AG08396 (cell line): Measurements from ENCODE around the gene ACAP2.
A peak's percentile ranks its signal among the peaks of the same experiment; 100 is the strongest.

Experiments
- DNase-seq: peaks from one replicate; pipeline ENCODE4 v3.0.0; 2012; ENCODE audit warnings: low spot score, mixed read lengths

Gene ACAP2

DNA sequence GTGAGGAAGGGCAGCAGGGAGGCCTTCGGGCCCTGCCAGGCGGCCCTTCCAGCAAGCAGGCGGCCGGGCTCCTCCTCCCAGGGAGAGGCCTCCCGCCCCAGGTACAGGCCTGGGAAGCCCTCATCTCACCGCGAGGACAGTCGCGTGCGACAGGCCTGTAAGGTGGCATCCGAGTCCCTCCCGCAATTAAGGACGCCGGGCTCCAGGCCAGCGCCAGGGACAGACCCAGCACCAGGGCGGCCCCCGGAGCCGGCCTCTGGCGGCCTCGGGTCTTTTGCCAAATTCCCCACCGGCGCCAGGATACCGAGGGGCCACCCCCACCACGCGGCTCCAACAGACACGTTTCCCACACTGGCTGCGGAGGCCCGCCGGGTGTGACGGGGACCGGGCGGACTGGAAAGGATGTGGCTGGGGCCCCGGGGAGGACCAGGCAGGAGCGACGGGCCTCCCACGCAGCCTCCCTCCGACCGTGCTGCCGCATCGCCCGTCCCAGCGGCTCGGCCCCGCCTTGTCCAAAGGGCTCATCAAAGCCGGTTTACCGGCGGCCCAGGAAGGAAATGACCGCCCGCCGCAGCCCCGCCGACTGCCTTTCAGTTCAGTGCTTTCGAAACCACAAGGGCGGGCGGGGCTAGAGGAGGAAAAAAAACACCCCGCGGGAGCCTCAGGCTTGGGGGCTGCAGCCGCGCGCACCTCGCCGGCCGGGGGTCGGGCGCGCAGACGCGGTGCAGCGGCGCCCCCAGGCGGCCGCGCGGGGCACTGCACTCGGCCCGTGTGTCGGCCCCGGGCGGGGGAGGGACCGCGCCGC is 183.1 kb downstream of the ACAP2 start:
- peak; percentile 98 for DNase-seq

DNA sequence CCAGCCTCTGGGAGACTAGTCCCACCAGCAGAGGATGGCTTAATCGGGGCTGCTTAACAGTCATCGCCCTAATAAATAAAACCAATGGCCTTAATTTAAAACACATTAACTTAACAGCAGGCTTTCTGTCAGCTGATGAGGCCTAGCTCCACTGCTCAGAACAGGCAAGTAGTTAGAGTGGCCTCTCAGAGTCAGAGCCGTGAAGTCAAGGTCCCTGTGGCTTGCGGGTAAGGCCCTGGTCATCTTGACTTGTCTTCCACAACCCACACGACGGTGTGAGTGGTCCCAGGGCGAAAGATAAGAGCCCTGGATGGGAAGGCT is 183.7 kb downstream of the ACAP2 start:
- DNase-seq: peak; percentile 33

DNA sequence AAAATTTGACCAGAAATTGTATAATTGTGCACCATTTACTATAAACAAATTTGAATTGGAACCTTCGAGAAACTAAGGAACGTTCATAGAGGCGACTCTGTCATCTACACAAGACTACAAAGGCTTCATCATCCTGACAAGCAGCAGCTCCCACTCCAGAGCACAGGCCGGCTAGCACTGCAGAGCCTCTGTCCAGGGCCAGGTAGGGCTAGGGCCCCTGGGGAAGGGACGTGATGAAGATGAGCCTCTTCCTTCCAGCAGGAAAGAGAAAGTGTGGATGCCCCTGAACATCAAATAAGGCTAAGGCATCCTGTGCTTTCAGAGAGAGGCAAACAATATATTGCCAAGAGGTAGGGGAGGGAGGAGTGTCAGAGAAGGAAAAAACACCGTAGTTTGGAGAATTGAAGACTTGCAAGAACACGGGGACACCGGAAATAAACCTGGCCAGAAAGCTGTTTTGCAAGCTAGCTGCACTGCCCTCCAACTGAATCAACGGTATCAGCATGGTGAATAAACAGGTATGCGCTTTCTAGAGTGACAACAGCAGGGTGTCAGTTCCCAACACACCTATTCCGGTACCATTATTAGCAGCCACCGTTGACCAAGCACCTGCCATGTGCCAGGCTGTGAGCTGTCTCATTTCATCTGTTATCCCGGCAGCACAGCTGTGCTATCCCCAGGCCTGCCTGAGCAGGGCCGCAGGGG is 184.2 kb downstream of the ACAP2 start:
- no peak for DNase-seq

DNA sequence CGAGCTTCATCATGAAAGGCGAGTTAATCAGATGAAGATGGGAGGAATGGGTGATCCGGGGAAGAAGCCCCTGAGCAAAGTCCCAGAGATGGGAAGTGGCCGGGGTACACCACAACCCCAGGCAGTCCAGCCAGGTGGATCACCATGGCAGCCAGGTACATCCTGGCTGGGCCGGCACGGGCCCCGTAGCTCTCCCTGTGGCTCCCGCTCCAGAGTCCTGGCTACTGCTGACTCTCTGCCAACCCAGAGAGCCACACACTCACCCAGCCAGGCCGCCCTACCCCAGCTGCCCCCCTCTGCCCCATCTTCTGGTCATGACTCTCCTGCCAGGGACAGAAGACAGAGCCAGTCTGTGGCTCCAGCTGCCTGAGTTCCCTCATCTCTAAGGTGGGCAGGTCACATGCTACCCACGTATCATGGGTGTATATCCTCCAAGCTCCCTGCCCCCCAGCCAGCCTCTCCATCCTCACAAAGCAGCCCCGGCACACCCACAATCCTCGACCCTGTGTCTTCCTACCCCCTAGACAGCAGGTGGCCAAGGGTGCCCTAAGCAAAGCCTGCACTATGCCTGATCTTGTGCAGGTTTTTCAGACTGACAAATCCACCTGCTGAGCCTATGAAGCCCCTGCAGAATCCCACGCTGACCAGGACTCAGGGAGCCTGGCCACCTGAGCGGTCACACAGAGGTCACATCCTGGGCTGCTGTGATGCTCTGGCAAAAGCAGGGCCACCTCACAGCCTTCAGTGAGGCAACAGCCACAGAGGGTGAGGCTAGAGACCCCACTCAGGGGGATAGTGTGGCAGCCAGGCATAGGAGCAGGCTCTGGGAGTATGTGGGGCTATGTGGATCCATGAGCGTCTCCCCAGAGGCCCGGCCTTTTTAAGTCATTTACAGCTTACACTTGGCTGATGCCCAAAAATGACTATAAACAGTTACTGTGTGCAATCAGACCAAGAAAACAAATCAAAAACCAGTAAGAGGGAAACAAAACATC is 185.1 kb downstream of the ACAP2 start:
- no peak for DNase-seq

DNA sequence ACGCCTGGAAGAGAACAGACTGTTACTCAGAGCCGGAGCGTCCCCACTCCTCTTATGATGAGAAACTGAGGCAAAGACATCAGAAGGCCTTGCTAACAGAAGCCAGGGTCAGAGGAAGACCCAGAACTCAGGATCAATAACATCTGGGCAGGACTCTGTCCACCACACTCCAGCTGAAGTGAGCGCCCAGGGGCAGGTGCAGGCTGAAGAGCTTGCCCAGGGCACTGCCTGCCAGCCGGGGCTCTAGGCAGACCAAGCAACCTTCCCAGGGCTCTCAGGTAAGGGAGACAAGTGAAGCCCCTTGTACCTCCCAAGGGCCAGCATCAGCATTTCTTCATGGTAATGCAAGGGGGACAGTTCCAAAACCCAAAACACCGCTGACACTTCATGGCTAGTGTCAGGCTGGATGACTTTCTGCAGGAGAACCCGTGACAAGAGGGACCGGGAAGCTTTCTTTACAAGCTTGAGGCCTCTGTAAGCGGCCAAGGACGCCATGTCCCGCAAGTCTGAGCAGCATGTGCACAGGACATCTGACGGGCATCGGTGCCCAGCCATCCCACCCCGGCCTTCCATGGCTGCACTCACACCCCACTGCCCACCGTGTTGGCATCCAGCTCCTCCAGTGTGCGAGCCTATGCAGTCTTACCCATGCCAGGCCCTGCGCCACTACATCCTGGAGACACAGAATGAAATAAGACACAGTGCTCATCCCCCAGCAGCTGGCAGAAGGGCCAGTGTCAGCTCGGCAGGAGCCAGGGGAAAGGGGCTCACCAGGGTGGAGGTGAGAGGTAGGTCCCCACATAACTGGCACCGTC is 186.0 kb downstream of the ACAP2 start:
- DNase-seq: no peak

DNA sequence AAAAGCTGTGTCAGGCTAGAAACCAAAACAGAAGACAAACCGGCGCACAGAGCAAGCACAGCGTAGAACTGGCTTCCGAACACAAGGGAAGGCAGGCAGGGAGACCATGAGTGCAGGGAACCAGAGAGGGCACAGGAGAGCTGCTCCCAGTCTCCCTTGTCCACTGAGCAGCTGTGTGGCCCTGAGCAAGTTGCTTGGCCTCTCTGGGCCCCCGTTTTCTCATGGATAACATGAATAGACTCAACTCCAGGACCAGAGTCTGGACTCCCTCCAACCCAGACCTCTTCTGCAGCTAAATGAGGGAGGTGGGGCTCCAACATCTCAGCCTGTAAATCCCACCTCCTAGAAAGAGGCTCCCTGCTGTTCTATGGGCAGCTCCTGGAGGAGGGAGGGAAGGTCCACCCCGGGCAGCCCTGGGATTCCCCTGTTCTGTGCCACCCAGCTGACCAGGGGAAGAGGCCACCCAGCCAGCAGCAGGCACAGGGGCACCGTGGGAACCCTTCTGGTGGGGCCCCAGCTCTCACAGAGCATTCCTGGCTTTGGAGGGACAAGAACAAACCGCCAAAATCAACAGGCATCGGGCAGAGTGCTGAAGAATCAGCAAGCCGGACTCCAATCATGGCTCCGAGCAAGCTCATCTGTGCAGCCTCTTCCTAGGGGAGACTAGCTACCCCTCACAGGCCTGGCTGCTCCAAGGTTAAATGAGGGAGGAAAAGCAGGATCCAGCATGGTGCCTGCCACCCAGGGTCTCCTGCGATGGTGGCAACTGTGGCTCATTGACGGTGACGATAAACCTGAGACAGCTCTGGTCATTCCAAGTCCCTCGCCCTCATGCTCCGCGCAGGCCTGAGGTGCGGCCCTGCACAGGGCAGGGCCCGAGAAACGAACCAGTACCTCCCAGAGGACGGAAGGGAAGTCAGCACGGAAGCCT is 187.0 kb downstream of the ACAP2 start:
- DNase-seq: no peak

DNA sequence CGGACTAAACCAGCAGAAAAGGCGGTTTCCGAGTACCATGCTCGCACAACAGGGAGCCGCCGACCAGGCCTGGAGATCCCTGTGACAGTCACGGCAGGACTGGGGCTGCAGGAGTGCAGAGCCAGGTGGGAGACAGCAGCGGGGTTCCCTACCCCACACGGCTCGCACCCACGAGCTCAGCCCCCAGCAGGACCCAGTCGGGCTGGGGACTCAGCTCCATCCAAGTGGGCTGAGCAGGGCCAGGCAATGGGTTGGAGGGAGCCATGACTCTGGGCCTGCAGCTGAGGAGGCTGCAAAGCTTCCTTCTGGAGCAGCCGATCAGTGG is 187.7 kb downstream of the ACAP2 start:
- no peak for DNase-seq

DNA sequence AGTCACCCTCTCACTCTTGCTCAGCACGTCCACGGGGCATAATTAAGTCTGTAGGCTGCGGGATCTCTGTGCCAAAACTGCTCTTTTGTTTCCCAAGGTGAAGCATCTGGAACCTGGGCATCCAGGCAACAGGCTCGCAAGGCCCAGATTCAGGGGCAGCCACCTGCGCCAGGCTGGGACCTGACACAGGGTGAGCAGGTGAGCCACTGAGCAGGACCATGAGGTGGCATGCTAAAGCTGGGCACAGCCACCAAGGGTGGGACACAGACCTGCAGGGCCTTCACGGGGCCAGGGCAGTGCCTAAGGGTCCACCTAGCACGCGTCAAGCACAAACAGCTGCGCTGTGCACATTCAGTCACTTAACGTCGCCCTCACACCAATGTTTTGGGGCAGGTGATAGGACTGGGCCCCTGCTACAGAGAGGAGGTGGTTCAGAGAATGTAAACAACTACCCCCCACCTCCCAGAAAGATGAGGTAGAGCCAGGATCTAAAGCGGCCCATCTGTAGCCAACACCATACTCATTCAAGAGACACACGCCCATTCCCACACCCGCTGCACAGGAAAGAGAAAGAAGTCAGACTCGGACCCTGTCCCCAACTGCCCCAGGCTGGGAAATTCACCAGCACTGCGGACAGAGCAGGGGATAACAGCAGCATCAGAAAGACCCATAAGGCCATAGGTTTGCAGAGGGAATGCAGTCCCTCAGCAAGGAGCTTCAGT is 188.2 kb downstream of the ACAP2 start:
- DNase-seq: no peak

DNA sequence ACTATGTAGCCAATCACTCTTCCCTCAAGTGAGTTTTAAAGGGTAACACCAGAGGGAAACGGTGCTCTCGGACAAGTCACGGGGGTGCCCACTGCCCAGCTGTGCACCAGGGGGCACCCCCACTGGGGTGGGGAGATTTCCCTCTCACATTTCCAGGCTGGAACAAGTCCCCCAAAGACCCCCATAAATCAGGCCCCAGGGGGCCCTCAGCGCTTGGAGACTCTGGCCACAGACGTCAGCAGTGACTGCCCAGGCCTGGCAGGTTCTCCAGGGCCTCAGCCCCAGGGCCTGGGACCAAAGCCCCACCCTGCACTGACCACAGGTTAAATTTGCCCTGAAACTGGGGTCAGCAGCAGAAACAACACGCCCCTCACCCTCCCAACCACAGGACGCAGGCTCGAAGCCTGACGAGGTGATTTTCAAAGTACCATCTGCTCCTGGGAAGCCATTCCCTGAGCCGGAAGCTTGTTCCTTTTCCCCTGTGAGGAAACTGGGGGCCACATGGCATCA is 188.8 kb downstream of the ACAP2 start:
- DNase-seq: no peak

DNA sequence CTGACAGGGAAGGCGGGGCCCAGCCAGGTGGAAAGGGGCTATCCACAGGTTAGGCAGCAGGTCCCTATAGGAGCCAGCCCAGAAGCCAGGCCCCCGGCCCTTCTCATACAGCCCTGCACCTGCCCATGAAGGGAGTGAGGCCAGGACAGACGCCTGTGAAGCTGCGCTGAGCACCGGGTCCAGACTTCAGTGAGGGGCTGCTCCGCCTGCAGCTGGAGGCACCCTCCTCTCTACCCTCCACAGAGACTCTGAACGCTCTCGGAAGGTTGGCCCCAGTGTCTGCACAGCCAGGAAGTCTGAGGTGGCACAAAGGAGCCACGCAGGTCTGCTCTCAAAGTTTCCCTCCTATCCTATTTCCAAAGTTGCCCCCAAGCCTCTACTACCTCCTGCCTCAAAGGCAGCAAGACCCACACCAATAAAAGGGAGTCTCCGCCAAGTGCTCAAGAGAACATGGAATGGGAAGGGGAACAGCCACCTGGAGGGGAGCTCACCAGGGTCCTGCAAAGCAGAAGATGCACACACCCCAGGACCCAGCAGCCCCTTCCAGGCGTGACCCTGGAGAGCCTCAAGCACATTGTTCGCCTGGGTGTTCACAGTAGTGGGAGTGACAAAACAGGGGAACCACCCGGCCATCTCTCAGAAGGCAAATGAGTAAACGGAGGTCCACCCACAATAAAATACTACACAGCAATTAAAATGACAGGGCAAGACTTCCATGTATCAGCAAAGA is 191.3 kb downstream of the ACAP2 start:
- DNase-seq: no peak

DNA sequence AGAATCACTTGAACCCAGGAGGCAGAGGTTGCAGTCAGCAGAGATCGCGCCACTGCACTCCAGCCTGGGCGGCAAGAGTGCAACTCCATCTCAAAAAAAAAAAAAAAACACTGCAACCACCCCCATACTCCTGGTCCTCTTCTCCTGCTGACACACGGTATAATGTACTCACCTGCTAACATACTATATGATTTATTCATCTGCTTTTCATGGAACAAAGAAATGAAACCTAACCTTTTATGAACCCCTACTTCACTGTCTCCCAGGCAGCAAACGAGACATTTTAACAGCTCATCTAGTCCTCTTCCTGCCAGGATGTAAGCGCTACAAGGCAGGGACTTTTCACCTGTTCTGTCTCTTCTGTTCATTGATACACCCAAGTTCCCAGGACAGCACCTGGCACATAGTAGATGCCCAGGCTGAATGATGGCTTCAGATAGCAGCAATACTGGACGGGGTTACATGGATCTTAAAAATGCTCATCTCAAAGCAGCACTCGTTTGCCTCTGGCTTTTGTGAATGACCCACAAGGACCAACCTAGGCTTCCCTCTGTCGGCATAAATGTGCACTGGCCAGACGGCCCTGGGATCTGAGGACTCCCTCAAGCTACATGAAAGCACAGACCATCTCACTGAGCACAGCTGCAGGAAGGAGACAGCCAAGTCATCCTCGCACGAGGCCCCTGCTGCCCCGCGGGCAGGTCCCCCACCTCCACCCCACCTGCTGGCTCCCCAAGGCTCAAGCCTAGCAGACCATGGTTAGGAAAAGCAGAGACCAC is 192.2 kb downstream of the ACAP2 start:
- peak; percentile 45 for DNase-seq

DNA sequence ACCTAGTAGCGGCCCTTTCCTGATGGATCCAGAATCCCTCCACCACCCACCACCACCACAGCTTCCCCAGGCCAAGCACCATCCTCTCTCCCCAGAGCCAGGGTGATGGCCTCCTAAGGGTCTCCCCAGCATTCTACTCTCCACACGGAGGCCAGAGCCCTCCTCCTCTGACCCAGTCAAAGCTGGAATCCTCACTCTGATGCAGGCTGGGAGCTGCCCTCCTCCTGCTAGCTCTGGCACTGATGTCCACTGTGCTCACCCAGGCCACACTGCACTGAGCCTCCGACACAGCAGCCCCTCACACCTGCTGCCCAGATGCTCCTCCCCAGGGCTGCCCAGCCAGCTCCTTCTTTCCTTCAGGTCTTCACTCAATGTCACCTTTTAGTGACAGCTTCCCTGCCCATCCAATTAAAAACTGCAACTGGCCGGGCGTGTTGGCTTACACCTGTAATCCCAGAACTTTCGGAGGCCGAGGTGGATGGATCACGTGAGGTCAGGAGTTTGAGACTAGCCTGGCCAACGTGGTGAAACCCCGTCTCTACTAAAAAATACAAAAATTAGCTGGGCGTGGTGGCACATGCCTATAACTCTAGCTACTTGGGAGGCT is 192.9 kb downstream of the ACAP2 start:
- no peak for DNase-seq

DNA sequence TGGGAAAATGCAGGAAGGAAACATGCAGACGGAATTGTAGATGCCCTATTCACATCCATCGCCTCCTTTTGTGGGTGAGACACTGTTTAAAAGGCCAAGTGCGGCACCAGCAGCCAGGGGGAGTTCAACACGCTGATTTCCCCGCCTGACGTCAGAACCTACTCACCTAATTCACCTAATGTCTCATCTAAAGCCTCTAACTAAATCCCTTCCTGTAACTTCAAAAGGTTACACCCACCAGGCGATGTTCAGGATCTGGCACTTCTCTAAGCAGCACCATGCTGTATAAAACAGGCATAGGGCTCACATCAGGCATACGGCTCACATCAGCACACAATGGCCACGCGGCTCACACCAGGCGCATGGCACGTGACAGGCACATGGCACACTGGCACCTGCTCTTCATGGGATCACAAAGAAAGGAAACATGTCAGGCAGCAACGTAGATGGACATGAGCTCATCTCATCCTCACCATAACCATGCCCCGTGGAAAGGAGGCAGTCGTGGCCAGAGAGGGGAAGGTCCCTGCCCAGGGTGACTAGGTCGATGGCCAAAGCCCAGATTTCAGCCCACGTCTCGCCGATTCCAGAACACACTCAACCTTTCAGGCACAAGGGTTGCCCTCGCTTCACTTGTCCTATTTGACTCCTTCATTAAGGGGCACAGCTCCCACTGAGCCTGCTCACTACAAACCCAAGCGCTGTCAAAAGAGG is 193.6 kb downstream of the ACAP2 start:
- no peak for DNase-seq

DNA sequence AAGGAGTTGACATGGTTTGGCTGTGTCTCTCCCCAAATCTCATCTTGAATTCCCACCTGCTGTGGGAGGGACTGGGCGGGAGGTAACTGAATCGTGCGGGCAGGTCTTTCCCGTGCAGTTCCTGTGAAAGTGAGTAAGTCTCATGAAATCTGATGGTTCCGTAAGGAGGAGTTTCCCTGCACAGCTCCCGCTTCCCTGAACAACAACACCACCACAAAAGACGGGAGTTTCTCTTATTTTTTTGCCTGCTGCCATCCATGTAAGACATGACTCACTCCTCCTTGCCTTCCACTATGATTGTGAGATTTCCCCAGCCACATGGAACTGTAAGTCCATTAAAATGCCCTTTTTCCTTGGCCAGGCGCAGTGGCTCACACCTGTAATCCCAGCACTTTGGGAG is 194.5 kb downstream of the ACAP2 start:
- no peak for DNase-seq

DNA sequence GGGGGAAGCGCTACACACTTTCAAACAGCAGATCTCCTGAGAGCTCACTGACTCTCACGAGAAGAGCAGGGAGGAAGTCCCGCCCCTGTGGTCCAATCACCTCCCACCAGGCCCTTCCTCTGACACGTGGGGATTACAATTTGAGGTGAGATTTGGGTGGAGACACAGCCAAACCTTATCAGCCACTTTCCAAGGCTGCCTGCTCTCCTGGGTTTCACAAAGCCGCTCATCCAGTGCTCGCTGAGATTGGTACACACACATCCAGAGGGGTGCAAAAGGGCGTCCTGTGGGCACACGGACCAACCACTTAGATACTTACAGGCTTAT is 195.0 kb downstream of the ACAP2 start:
- DNase-seq: no peak

DNA sequence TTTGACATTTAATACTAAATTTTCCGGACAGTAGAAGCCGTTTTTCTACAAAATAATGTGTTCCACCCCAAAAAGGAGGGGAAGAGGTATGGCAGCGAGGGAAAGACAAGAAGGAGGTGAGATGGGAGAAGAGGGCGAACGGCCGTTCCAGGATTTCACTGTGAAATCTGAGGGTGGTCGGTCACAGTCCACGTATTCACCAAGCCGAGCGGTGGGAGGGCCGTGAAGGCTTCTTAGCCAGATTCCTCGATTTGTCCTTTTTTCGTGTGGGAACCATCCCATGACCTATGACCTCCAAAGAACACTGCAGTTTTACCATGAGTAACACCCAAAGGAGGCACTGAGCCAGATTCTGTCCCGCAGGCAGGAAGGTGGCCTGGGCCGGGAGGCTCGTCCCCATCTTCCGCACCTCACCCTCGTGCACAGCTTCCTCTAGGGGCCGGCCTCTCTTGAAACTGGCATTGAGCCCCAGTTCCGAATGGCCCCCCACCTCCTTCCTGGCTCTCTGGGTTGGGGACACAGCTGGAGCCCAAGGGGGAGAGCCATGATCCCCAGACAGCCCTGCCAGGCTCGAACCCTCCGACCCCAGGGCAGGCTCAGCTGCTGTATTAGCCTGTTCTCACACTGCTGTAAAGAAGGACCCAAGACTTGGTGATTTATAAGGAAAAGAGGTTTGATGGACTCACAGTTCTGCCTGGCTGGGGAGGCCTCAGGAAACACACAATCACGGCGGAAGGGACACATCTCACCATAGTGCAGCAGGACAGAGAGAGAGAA is 195.5 kb downstream of the ACAP2 start:
- DNase-seq: no peak

DNA sequence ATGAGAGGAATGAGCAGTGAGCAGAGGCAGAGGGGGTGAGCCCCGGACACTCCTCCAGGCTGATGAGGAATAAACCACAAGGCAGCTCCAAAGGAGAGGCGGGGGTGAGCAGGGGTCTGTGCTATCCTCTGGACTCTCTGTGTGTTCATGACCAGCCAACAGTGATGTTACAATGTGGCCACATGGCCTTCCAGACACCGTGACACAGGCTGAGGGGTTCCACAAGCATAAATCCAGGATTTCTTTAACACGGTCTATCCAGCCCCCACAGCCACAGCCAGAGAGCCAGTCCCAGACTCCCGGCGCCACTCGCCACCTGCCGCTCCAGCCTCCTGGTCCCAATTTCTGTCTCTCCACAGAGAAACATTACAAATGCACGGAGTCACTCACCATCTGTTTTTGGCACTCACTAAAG is 196.2 kb downstream of the ACAP2 start:
- DNase-seq: no peak
